NCI-H2107 treated with DMSO at 0.1 percent for 48 hours (cell line): Measurements from ENCODE around the gene GJC2.

ENCODE experiments used
- DNase-seq: peaks from one replicate; lab custom pipeline; 2025; ENCODE audit not compliant: unreplicated experiment; lab: John Stamatoyannopoulos, UW

Gene GJC2

DNA sequence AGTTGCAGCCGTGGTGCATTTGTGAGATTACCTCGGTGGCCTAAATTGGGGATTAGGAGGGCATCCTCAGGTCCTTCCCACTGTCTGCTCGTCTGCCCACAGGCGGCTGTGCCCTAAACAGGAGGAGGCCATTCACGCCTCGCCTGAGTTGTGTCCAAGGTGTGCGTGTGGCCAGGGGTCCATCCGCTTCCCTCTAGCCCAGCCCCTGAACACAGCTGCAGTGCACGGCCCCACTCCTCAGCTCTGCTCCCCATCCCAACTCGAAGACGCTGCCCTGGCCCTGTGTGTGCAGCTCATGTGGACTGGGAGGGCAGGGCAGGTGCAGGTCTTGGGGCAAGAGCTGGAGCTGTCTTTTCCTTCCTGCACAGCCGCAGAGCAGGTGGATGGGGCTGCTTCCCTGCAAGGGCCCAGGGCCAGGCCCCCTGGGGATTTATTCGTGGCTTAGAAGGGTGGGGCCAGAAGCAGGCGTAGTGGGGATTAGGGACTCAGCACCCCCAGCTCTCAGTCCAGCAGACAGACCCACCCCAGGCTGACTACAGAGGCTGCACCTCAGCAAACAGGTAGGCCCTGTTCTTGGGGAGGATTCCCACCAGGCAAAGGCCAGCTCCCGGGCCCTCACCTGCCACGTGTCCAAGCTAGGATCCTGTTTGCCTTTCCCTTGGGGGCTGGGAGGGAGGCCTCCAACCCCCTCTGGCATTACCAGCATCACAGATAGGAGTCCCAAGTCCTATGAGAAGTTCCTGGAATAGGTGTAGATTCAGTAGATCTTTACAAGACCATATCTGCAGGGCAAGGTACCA is 5.3 kb upstream of the GJC2 start:
- no peak for DNase-seq

DNA sequence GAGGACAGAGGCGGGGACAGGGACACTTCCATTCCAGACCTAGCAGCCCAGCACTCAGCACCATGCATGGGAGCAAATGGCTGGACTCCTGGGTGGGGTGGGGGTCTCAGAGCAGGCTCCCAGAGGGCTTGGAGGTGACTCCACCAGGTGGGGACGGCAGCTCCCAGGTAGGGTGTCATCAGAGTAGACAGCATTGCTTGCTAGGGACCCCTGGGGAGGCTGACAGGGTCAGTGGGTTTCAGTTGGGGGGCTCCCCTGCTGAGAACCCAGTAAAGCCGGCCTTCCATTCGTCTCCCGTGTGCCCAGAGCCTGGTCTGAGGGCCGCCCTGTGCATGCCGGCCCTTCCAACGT is 4.8 kb upstream of the GJC2 start:
- no peak for DNase-seq

DNA sequence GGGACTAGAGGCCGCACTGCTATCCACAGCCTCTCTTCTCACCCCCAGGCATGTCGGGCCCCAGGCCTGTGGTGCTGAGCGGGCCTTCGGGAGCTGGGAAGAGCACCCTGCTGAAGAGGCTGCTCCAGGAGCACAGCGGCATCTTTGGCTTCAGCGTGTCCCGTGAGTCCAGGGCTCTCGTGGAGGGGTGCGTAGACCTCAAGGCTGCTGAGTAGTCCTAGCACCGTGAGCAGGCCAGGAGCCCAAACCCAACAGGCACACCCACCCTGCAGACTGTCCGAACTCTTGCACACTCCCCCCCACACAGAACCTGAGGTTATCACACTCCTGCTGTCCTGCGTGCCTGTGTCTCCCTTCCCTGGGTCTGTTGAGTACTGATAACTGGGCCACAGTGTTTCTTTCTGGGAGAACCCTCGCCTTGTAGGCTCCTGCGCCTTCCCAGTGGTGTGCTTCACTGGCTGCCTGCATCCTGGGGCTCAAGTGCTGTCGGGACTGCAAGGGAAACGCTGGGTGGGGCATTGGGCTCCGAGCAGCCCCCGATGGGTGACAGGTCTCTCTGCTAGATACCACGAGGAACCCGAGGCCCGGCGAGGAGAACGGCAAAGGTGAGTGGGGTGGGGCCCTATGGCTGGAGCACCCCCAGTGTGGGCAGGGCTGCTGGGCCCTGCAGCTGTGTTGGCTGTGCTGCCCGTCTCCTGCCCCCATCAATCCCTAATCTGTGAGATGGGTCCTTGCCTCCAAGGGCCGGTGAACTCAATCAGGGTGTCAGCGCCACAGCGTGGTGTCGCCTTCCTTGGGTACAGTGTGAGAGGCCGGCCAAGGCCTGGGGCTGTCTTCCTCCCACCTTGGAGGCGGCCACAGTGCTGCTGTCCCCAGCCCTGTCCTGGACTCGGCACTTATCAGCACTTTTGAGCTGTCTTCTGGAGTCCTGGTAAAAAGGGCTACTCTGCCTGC is 4.0 kb upstream of the GJC2 start:
- no peak for DNase-seq

DNA sequence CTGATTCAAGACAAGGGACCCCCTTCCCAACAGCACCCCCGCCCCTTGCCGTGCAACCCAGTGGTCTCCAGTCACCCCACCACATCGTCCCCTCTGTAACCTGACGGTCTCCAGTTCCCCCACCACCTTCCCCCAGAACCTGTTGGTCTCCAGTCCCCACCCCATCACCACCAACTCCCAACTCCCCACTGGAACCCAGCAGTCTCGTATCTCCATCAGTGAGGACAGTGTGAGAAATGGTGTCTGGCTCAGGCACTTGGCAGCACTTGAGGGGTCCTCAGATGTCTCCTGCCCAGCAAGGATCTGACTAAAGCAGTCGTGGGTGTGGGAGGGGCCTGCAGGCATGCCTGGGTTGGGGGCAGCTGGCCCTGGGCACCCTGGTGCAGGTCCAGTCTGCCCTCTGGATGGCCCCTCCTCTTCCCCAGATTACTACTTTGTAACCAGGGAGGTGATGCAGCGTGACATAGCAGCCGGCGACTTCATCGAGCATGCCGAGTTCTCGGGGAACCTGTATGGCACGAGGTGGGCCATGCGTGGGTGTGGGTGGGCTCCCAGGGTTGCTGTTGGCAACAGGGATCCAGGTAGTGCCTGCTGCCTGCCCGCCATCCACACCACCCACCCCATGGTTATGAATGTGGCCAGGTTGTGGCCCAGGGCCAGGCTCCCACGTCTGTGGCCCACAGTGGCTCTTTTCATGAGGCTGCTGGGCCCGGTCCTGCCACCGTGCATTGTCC is 3.1 kb upstream of the GJC2 start:
- DNase-seq, result no peak

DNA sequence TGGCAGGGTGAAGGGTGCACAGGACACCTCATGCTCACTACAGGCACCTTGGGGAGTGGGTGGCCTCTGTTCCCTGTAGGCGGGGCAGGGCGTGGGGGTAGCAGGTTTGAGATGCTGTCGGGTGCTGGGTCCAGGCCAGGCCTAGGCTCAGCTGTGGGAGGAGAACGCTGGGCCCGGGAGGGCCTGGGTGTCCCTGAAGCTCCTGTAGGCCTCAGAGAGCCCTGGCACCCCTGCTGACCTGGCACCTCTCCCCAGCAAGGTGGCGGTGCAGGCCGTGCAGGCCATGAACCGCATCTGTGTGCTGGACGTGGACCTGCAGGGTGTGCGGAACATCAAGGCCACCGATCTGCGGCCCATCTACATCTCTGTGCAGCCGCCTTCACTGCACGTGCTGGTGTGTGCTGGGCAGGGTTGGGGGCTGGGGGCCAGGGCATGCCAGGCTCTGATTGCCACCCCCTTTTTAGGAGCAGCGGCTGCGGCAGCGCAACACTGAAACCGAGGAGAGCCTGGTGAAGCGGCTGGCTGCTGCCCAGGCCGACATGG is 2.5 kb upstream of the GJC2 start:
- DNase-seq, result no peak

DNA sequence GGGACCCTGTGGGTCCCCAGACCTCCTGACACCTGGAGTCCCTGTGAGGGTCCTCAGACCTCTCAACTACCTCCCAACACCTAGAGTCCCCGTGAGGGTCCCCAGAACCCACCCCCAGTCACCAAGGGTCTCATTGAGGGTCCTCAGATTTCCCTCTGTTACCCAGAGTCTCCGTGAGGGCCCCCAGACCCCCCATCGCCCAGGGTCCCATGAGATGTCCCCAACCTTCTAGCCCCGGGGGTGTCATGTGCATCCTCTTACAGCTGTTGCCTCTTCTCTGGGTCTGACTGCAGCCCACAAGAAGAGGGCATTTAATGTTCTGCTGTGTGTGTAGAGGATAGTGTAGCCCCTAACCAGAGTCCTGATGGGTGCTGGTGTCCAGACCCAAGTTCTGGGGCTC is 2.0 kb upstream of the GJC2 start:
- DNase-seq, result no peak

DNA sequence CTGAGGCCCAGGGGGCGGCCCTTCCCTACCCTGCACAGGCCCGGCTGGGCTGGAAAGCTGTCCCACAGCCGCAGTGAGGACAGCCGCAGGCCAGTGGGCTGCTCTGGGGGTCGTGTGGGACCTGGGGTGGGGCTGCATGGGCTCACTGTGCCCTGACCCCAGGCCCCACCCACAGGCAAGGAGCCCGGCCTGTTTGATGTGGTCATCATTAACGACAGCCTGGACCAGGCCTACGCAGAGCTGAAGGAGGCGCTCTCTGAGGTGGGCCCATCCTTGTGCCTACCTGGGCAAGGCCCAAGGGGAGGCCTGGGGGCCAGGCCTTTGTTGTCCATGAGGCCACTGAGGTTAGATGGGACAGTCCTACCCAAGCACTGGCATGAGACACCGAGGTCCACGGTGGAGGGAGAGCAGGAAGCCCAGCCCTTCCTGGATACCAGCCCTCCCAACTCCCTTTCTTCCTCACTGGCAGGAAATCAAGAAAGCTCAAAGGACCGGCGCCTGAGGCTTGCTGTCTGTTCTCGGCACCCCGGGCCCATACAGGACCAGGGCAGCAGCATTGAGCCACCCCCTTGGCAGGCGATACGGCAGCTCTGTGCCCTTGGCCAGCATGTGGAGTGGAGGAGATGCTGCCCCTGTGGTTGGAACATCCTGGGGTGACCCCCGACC is 1.4 kb upstream of the GJC2 start:
- no peak for DNase-seq

DNA sequence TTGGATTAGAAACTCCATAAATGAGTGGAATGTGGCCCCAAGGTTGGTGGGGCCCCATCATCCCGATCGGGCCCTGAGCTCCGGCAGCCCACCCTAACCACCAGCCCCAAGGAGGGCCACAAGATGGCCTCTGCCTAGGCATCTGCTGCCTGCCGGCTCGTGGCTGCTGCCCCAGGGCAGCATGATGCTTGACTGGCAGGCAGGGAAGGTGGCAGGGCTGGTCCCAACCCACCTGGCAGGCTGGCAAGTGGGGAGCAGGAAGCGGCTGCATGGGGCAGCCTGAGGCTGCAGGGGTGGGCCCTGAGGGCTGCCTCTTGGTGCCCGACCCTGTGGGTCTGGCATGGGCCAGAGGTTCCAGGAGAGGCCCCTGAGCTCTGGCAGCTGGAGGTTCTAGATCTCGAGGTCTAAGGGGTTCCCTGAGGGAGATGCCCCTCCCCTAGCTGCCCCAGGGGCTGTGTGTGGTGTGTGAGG is 760 bp upstream of the GJC2 start:
- no peak for DNase-seq

DNA sequence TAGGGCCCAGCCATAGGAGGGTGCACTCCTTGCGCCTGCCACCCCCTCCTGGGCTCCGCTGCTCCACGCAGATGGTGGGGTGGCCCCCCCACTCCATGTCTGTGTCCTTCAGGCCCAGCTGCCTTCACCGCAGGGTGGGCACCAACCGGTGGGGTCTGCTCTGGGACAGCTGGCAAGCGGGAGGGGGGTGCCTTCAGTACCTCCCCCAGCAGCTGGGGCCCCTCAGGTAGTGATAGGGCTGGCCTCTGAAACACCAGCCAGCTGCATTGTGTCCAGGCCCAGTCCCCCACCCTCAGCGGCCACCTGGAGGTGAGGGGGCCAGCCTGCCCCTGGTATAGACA is 360 bp downstream of the GJC2 start:
- no peak for DNase-seq

DNA sequence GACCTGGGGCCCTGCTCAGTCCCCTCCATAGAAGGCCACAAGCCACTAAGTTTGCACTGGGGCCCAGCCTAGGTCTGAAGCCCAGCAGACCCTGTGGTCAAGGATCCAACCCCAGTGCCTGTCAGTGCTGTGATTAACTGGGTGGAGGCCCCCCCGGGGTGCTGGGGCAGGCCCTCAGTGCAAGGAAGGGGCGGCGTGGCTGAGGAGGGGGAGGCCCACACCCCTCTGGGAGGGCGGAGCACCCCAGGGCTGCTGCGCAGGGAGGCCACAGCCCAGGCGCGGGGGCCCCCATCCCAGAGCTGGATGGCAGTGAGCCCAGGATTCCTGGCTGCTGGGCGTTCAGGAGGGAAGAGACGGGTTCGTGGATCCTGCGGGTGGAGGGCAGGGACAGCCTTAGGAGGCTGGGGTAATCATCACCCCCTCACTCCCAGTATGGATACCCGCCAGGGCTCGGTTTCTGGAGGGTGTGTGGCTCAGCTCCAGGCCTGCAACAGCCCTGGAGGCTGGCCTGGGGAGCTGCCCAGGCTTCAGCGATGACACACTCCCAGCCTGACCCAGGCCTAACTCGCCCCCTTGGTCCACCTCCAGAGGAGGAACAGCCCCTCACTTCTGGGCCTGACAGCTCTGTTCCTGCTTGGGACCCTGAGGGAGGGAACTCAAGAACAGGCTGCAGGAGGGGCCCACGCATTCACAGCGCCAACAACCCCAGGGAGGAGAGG is 890 bp downstream of the GJC2 start:
- DNase-seq, result no peak

DNA sequence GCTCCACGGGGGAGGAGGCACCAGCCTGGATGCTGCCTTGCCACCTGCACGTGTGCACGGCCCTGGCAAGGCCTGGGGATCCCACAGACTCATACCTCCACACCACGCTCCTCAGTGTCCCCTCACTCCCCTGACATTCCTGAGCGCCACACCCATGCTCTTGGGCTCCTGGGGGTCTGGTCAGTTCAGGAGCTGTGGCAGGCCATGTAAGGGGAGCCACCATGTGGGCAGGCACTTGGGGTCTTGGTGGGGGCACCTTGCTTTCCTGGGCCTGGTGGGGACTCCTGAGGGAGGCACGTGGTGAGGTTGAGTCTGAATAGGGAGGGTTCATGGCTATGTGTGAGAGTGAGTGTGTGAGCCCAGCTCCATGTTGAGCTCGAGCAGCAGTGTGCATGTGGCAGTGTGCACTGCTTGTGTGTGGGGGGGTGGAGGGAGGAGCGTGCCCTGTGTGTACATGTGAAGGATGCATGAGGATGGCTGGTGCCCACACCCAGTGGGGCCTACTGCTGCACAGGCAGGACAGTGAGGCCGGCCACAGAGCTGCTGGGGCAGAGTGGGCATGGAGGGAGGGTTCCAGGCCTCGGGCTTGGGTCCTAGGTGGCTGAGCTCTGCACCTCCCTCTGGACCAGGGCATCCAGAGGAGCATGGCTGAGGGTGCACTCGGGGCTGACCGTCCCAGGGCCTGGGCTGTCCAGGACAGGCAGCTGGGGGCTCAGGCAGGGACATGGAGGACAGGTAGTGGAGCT is 1.6 kb downstream of the GJC2 start:
- no peak for DNase-seq

DNA sequence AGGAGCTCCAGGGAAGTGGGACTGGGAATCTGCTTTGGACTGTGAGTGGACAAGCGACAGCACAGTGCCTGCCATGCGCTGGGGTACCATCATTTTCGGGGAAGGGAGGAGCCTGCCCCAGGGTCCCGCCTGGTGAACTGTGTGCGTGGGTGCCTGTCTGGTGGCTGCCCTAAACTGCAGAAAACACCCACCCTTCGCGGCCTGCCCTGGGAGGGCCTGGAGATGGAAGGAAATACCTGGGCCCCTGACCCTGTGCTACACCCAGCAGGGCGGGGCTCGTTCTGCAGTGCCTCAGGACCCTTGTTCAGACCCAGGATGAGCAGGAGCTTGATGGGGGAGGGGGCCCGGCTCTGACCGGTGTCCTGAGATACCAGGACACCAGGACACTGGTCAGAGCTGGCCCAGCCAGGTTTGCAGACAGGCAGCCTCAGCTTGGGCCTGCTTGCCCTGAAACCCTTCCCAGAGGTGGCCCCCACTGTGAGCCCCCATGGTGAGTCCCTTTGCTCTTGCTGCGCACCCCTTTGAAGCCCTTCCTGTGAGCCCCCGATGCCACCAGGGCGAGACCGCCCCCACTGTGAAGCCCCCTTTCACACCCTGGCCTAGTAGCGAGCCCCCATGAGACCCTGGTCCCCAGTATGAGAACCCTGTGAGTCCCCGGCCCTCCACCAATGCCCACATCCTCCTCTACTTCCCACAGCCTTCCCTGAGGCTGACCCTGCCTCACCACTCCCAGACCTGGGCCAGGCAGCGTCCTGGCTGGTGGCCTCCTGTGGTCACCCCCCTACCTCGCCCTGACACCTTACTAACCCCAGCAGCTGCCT is 2.6 kb downstream of the GJC2 start:
- DNase-seq, result no peak

DNA sequence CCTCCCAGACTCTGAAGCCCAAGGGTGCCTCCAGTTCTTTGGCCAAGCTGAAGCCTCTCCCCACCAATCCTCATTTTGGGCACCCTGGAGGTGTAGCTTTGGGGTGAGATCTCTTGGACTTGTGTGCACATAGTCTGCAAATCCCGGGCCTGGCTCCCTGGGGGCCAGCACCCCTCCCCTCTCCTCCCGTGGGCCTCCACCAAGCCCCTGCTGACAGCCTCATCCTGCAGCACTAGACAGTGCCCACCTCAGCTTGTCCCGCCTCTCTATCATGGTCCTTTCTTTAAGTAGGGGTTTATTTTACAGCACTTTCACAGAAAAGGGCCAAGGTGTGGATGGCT is 3.2 kb downstream of the GJC2 start:
- no peak for DNase-seq

DNA sequence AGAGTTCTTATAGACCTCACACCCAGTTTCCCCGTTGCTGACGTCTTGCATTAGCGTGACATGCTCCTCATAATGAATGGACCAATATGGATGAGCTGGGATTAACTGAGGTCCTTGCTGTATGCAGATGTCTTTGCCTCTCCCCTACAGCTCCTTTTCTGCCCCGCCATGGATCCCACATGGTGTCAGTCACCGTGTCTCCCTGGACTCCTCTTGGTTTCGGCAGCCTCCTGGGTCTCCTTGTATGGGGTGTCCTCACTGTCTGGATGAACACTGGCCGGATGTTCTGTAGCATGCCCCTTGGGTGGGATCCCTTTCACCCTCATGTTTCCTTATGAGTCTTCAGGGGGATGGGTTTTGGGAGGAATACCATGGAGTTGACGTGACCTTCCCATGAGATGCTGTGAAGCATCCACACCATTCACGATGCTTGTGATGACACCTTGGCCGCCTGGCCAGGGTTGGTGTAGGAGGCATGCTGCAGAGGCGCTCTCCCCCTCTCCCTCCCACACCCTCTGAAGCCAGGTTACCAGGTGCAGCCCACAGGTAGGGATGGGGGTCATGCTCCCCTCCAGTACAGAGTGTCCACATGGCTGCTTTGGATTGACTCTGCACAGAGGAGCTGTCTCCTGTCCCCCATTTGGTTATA is 4.4 kb downstream of the GJC2 start:
- DNase-seq, result no peak

DNA sequence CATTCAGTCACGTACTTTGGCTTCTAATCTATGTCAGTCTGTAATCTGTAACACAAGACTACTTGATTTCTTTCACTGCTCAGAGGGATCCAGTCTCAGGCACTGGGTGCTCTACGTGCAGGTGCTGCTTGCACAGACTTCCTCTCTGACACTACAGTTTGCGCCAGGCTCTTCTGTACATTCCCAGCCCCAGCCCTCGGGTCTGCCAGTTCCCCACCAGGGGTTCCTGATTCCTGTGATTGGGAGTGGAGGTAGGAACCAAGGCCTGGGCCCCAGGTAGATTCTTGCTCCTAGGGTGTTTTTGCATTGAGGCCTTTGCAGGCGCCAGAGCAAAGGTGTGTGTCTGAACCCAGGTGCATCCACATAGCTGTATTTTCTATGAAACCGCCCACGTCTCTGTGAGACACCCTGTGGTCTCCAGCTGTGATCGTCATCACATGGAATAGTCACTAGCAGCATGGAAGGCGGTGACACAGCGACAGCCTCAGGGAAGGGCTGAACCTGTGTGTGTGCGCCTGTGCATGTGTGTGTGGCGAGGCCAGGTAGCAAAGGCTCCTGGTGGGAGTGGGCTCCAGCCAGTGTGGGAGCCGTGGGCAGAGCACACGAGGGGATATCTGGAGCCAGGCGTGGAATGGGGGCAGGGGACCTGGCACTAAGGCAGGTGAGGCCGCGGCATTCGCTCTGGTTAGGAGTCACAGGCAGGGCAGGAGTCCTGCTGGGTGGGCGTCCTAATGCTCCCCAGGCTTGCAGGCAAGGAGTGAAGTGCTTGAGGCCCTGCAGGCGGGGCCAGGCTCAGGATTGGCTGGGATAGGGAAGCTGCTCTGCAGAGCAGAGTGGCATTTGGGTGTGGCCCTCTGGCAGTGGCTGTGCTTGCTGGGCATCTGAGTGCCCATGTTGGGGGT is 5.2 kb downstream of the GJC2 start:
- DNase-seq, result no peak

DNA sequence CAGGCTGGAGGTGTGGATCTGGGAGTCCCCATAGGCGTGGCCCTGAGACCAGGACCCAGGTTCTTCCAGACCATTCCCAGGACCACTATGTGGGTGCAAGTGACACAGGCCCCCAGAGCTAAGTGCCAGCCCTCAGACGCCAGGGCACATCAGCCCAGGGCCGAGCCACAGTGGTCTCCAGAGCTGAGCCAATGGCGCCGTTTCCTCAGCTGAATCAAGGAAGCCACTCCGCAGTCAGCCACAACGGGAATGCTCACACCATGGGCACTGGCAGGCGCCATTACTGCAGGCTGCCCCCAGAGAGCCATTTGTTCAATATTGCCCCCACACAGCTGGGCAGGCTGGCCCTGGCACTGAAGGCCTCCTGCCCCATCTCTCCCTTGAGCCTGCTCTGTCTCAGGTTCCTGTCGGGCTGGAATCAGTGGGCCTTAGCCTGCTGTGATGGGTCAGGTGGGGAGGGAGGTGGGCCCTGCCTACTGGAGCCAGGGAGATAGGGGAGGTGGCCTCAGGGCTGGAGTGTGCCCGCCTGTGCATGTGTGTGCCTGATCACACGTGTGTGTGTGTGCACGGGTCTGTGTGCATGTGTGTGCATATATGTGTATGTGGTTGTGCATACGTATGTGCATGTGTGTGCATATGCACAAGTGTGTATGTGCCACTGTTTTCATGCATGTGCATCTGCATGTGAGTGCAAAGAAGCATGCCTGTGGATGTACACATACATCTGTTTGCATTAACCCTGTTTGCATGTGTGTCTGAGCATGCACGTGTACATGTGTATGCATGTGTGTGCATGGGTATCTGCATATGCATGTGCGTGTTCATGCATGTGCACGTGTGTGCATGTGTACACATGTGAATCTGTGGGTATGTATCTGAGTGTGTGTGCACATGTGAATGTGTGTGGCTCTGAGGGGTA is 6.1 kb downstream of the GJC2 start:
- no peak for DNase-seq
